Endothelial cell of umbilical vein (primary cell): ENCODE measurements around the gene MBIP. TPM values are rescaled to one million over a fixed set of nuclear protein-coding genes. Genes with fewer than 3 reads are reported as not detected.

ENCODE experiments used
- BruUV-seq: library from RNA; stranded (reverse); fragments of 400-500 nt; replicated peaks from 2 replicates; lab custom pipeline; 2021; lab: Mats Ljungman, UMichigan
- CTCF ChIA-PET: fragments of 300-600, 350-600 bp; sonication (Branson Sonifier 250); formaldehyde crosslinking; loops from one replicate; lab custom pipeline; 2021; ENCODE audit warnings: antibody characterized with exemption, inconsistent platforms; lab: Charles Lee
- POLR2A ChIA-PET: fragments of 300-600, 350-600 bp; sonication (Branson Sonifier 250); formaldehyde crosslinking; loops from one replicate; lab custom pipeline; 2021; ENCODE audit warnings: antibody characterized with exemption, inconsistent platforms; lab: Charles Lee
- DNase-seq: peaks from one replicate; pipeline ENCODE4 v3.0.0-alpha.2; 2011; ENCODE audit warnings: low read depth, low spot score
- FAIRE-seq: peaks from 2 replicates; lab custom pipeline; 2011; peaks lifted over from hg19 to GRCh38; lab: Jason Lieb, UNC
- H2AFZ ChIP-seq: 2 replicates; pipeline ENCODE4 v1.6.0; 2012; ENCODE audit warnings: low read depth, low read length, control low read depth, inconsistent platforms
- H3K27ac ChIP-seq: 2 replicates; pipeline ENCODE4 v1.5.1; 2011; ENCODE audit warnings: low read depth, mild to moderate bottlenecking, control low read depth, low read length, moderate library complexity; ENCODE audit not compliant: insufficient read depth
- H3K27me3 ChIP-seq, 2 experiments: 2 replicates each; pipeline versions ENCODE4 v1.6.0 to v1.6.1; 2011; ENCODE audit warnings: low read length in 2 of 2, mixed read lengths in 1 of 2; ENCODE audit not compliant: control insufficient read depth in 2 of 2, insufficient read depth in 2 of 2
- H3K36me3 ChIP-seq, 2 experiments: 2 replicates in 1 of 2; 3 replicates in 1 of 2; pipeline ENCODE4 v1.5.1; 2011; ENCODE audit warnings: low read length in 2 of 2, mild to moderate bottlenecking in 1 of 2, moderate library complexity in 1 of 2; ENCODE audit not compliant: control insufficient read depth in 2 of 2, insufficient read depth in 2 of 2; ENCODE audit errors: extremely low read depth in 1 of 2
- H3K4me1 ChIP-seq: 3 replicates; pipeline ENCODE4 v1.5.1; 2011; ENCODE audit warnings: mild to moderate bottlenecking, low read length; ENCODE audit not compliant: control insufficient read depth, insufficient read depth; ENCODE audit errors: extremely low read depth
- H3K4me2 ChIP-seq: 2 replicates; pipeline ENCODE4 v1.6.1; 2011; ENCODE audit warnings: low read length, control low read depth, mixed read lengths; ENCODE audit not compliant: insufficient read depth
- H3K4me3 ChIP-seq, 3 experiments: fragments of 200-600 bp in 1 of 3; sonication (generic), shearing (Covaris generic) in 1 of 3; replicated peaks in 1 of 3; 2 replicates each; pipeline ENCODE4 v1.5.1; 2011 to 2016; ENCODE audit warnings: control low read depth in 3 of 3, low read length in 3 of 3, mild to moderate bottlenecking in 2 of 3, inconsistent platforms in 1 of 3, low read depth in 1 of 3, moderate library complexity in 1 of 3; ENCODE audit not compliant: insufficient read depth in 1 of 3
- H3K79me2 ChIP-seq: 2 replicates; pipeline ENCODE4 v1.6.0; 2012; ENCODE audit warnings: low read length, inconsistent platforms; ENCODE audit not compliant: control insufficient read depth, insufficient read depth
- H3K9ac ChIP-seq: replicated peaks from 2 replicates; pipeline ENCODE3; 2011; ENCODE audit warnings: low read length, control low read depth; ENCODE audit not compliant: insufficient read depth; ENCODE audit errors: extremely low read depth
- H3K9me1 ChIP-seq: replicated peaks from 3 replicates; pipeline ENCODE4 v1.6.0; 2011; ENCODE audit warnings: mild to moderate bottlenecking, low read length; ENCODE audit not compliant: control insufficient read depth, insufficient read depth; ENCODE audit errors: extremely low read depth
- H3K9me3 ChIP-seq: replicated peaks from 2 replicates; pipeline ENCODE4 v1.5.1; 2012; ENCODE audit warnings: low read length, inconsistent platforms; ENCODE audit not compliant: control insufficient read depth, insufficient read depth
- H4K20me1 ChIP-seq: replicated peaks from 2 replicates; pipeline ENCODE3; 2011; ENCODE audit warnings: mild to moderate bottlenecking, low read length; ENCODE audit not compliant: control insufficient read depth, insufficient read depth; ENCODE audit errors: extremely low read depth
- CTCF ChIP-seq, 2 donors: IDR thresholded peaks; 1 replicate in 1 of 2; 2 replicates in 1 of 2; pipeline ENCODE4 v1.5.1; 2011; ENCODE audit warnings: low read length in 2 of 2, mild to moderate bottlenecking in 2 of 2, moderate library complexity in 2 of 2, control low read depth in 1 of 2, inconsistent platforms in 1 of 2, low read depth in 1 of 2; ENCODE audit not compliant: insufficient read depth in 1 of 2; ENCODE audit errors: extremely low read depth in 1 of 2
- EZH2 ChIP-seq: IDR thresholded peaks from 2 replicates; pipeline ENCODE4 v1.6.1; 2012; ENCODE audit warnings: borderline replicate concordance, low read depth, mild to moderate bottlenecking, moderate library complexity, low read length, inconsistent platforms; ENCODE audit not compliant: severe bottlenecking
- FOS ChIP-seq: IDR thresholded peaks from 2 replicates; pipeline ENCODE4 v1.6.1; 2011; ENCODE audit warnings: mild to moderate bottlenecking, low read length, moderate library complexity, borderline replicate concordance; ENCODE audit not compliant: insufficient read depth
- GATA2 ChIP-seq: IDR thresholded peaks from 2 replicates; pipeline ENCODE4 v1.7.0; 2011; ENCODE audit warnings: low read depth, mild to moderate bottlenecking, moderate library complexity, mixed read lengths, low read length; ENCODE audit not compliant: insufficient read length, insufficient read depth
- JUN ChIP-seq: IDR thresholded peaks from 2 replicates; pipeline ENCODE4 v1.6.1; 2011; ENCODE audit warnings: borderline replicate concordance, low read depth; ENCODE audit not compliant: insufficient read length, insufficient read depth
- MAX ChIP-seq: IDR thresholded peaks from 2 replicates; pipeline ENCODE4 v1.6.1; 2011; ENCODE audit not compliant: insufficient read depth, insufficient read length
- MYC ChIP-seq: IDR thresholded peaks from one replicate; pipeline ENCODE4 v1.6.1; 2011; ENCODE audit warnings: mild to moderate bottlenecking, low read depth, low read length
- POLR2A ChIP-seq: IDR thresholded peaks from 2 replicates; pipeline ENCODE4 v1.6.1; 2012; ENCODE audit warnings: low read depth, mild to moderate bottlenecking, control low read depth, low read length
- POLR2AphosphoS5 ChIP-seq: IDR thresholded peaks from 2 replicates; pipeline ENCODE4 v1.6.1; 2012; ENCODE audit warnings: low read depth, mild to moderate bottlenecking, control low read depth, low read length, moderate library complexity; ENCODE audit not compliant: insufficient read depth
- dilution Hi-C: fragments of 300-500 bp; cut with MboI; formaldehyde crosslinking; loops from one replicate; pipeline ENCODE4 v1.15.0; 2019; ENCODE audit warnings: low sequenced_read_pairs; ENCODE audit not compliant: extremely low pct_ligation_motif_present
- intact Hi-C: fragments of 100-400 bp; cut with micrococcal nuclease; formaldehyde crosslinking; loops from one replicate; pipeline ENCODE4 v1.10.0; 2022
- polyA plus RNA-seq, 4 experiments: library from polyadenylated mRNA; depleted of rRNA in 3 of 4; stranded (reverse) in 3 of 4; unstranded in 1 of 4; fragments of >200 nt; gene quantifications; 2 replicates each; pipeline versions ENCODE4 v1.2.1 to v1.2.3, GENCODE V29; 2011 to 2012; ENCODE audit warnings: missing spikeins in 1 of 4
- total RNA-seq: library from RNA; stranded (reverse); gene quantifications from 2 replicates; pipeline ENCODE4 v1.2.3, GENCODE V29; 2021

The MBIP gene
- total and polyA plus RNA-seq, 2 donors (not counting 3 experiments of a cell fraction or from before 2014, with no cell fraction given), result 8.8 to 14.5 TPM

- ChIA-PET POLR2A (no interaction called here), CTCF (interaction anchor here (0.8 kb wide), 1 partner anchor 10 kb away, joined by 3 read pairs; no protein-coding TSS in a partner anchor)
- dilution Hi-C loops, result no loop called here
- FAIRE-seq, result no peak
- H3K9me3 ChIP-seq, result no peaks in the 10 kb centered on the region
- no TSS peak for BruUV-seq
- no peak overlapping the region for H3K4me2 ChIP-seq
- TF ChIP-seq JUN (no peak), GATA2 (no peak), POLR2A (no peak)
- H3K9me1 ChIP-seq, result no peaks in the 10 kb centered on the region
- no peak overlapping the region for H3K9ac ChIP-seq
- no peak overlapping the region for H2AFZ ChIP-seq
- H3K27ac ChIP-seq, result no peak overlapping the region
- DNase-seq, result no peak
- peaks cover under 1 to 4% of the 10 kb centered on the region in 2 experiments for H3K27me3 ChIP-seq
- intact Hi-C loops, result no loop called here
- no peaks in the 10 kb centered on the region for H3K36me3 ChIP-seq
- H4K20me1 ChIP-seq, result no peaks in the 10 kb centered on the region
- H3K79me2 ChIP-seq, result no peaks in the 10 kb centered on the region
- no peak overlapping the region for H3K4me3 ChIP-seq
- no peaks in the 10 kb centered on the region for H3K4me1 ChIP-seq
These were observed 30.5 kb downstream of the MBIP start for GRCh38 chr14:36289954-36290353.

GRCh38 chr14:36288496-36288895 lies 31.9 kb downstream of the MBIP start:
- Histone ChIP-seq H3K9me3 (no peaks in the 10 kb centered on the region), H4K20me1 (no peaks in the 10 kb centered on the region), H3K4me2 (no peak overlapping the region), H2AFZ (no peak overlapping the region), H3K79me2 (no peaks in the 10 kb centered on the region), H3K36me3 (no peaks in the 10 kb centered on the region), H3K4me3 (no peak overlapping the region), H3K9ac (no peak overlapping the region), H3K27me3 (peaks cover 5% of the 10 kb centered on the region in 2 experiments), H3K9me1 (no peaks in the 10 kb centered on the region), H3K27ac (no peak overlapping the region), H3K4me1 (no peaks in the 10 kb centered on the region)
- POLR2A ChIA-PET, result no interaction called here
- TF ChIP-seq POLR2AphosphoS5, result no peak
- TF ChIP-seq MAX, result no peak
- no peak for TF ChIP-seq CTCF (IDR thresholded peaks at IDR 0.05; ENCODE audit: extremely low read depth in 1 of 2, insufficient read depth in 1 of 2, low read depth in 1 of 2, low read length in 2 of 2)
- no peak for TF ChIP-seq FOS
- no peak for TF ChIP-seq POLR2A
- no peak for TF ChIP-seq EZH2
- TF ChIP-seq GATA2, result no peak
- TF ChIP-seq JUN, result no peak
- no peak for TF ChIP-seq MYC
- no peak for DNase-seq
- no peak for FAIRE-seq
- dilution Hi-C loops (no loop called here), intact Hi-C loops (no loop called here)
- CTCF ChIA-PET, result no interaction called here
- BruUV-seq, result no TSS peak
